Ureter (tissue), 1 donor: Measurements from ENCODE around the gene ZBTB38. TPM values are rescaled to one million over a fixed set of nuclear protein-coding genes. Genes with fewer than 3 reads are reported as not detected.
A peak's percentile ranks its signal among the peaks of the same experiment; 100 is the strongest.

Experiments used
- DNase-seq: peaks from one replicate; pipeline ENCODE4 v3.0.0-alpha.2; 2020; ENCODE audit warnings: low spot score
- total RNA-seq: library from RNA; stranded (reverse); gene quantifications from one replicate; pipeline ENCODE4 v1.2.4, GENCODE V29; 2023
- donor health status: DM: yes; HTN: yes; CAD: no.

Gene ZBTB38
- total RNA-seq, 1 donor from 2014 or later, result 121 TPM

- DNase-seq, result no peak
Measured at GRCh38 chr3:141367038-141367730, 1.1 kb upstream of the ZBTB38 start.

- DNase-seq, result no peak
Measured at GRCh38 chr3:141368925-141369794, 856 bp downstream of the ZBTB38 start.

GRCh38 chr3:141370065-141370533 is 1.8 kb downstream of the ZBTB38 start:
- DNase-seq, result peak; percentile 70

- DNase-seq, result no peak
Measured at GRCh38 chr3:141371882-141372281, 3.6 kb downstream of the ZBTB38 start.

- no peak for DNase-seq
Measured at GRCh38 chr3:141372656-141373055, 4.4 kb downstream of the ZBTB38 start.

GRCh38 chr3:141373232-141373631 is 4.9 kb downstream of the ZBTB38 start:
- DNase-seq, result no peak

- no peak for DNase-seq
Measured at GRCh38 chr3:141373768-141374526, 5.6 kb downstream of the ZBTB38 start.

GRCh38 chr3:141375381-141376301 is 7.3 kb downstream of the ZBTB38 start:
- no peak for DNase-seq

GRCh38 chr3:141377377-141377776 is 9.1 kb downstream of the ZBTB38 start:
- DNase-seq, result no peak

- no peak for DNase-seq
Measured at GRCh38 chr3:141378556-141378955, 10.3 kb downstream of the ZBTB38 start.

GRCh38 chr3:141379250-141379966 is 11.1 kb downstream of the ZBTB38 start:
- DNase-seq, result no peak

GRCh38 chr3:141380279-141380678 is 12.0 kb downstream of the ZBTB38 start:
- no peak for DNase-seq

GRCh38 chr3:141380987-141381386 is 12.7 kb downstream of the ZBTB38 start:
- DNase-seq, result no peak

GRCh38 chr3:141382571-141382970 is 14.3 kb downstream of the ZBTB38 start:
- no peak for DNase-seq

- no peak for DNase-seq
Measured at GRCh38 chr3:141383555-141384129, 15.3 kb downstream of the ZBTB38 start.

GRCh38 chr3:141384157-141384556 is 15.9 kb downstream of the ZBTB38 start:
- no peak for DNase-seq

- no peak for DNase-seq
Measured at GRCh38 chr3:141384575-141384974, 16.3 kb downstream of the ZBTB38 start.

GRCh38 chr3:141385406-141386125 is 17.3 kb downstream of the ZBTB38 start:
- no peak for DNase-seq

GRCh38 chr3:141386126-141386488 is 17.8 kb downstream of the ZBTB38 start:
- DNase-seq, result no peak
